Fibroblast of lung (primary cell): ENCODE results near the gene ZNF541. TPM values are rescaled to one million over a fixed set of nuclear protein-coding genes. Genes with fewer than 3 reads are reported as not detected.

ENCODE experiments used
- DNase-seq, 2 donors: peaks; one replicate each; pipeline versions ENCODE4 v3.0.0 to v3.0.0-alpha.2; 2010; ENCODE audit warnings: low read depth in 2 of 2
- H2AFZ ChIP-seq: 2 replicates; pipeline ENCODE4 v1.5.1; 2012; ENCODE audit warnings: low read length, control low read depth, inconsistent platforms
- H3K27ac ChIP-seq: 2 replicates; pipeline ENCODE4 v1.5.1; 2011; ENCODE audit warnings: low read length, control low read depth; ENCODE audit not compliant: insufficient read depth
- H3K27me3 ChIP-seq: 2 replicates; pipeline ENCODE4 v1.5.1; 2011; ENCODE audit warnings: mild to moderate bottlenecking, low read length; ENCODE audit not compliant: control insufficient read depth, insufficient read depth
- H3K36me3 ChIP-seq: 2 replicates; pipeline ENCODE4 v1.5.1; 2011; ENCODE audit warnings: low read length; ENCODE audit not compliant: control insufficient read depth, insufficient read depth
- H3K4me1 ChIP-seq: 2 replicates; pipeline ENCODE4 v1.5.1; 2011; ENCODE audit warnings: low read length; ENCODE audit not compliant: control insufficient read depth, insufficient read depth; ENCODE audit errors: extremely low read depth
- H3K4me2 ChIP-seq: 2 replicates; pipeline ENCODE4 v1.5.1; 2011; ENCODE audit warnings: low read length, control low read depth; ENCODE audit not compliant: insufficient read depth; ENCODE audit errors: extremely low read depth
- H3K4me3 ChIP-seq, 4 experiments: fragments of 200-600 bp in 1 of 4; sonication (generic) in 1 of 4; replicated peaks in 1 of 4; 2 replicates each; pipeline ENCODE4 v1.5.1; 2011 to 2016; ENCODE audit warnings: low read length in 4 of 4, low read depth in 3 of 4, mild to moderate bottlenecking in 3 of 4, control low read depth in 2 of 4, inconsistent platforms in 1 of 4, mixed read lengths in 1 of 4; ENCODE audit not compliant: insufficient read depth in 1 of 4; ENCODE audit errors: control extremely low read depth in 1 of 4
- H3K79me2 ChIP-seq: 2 replicates; pipeline ENCODE4 v1.5.1; 2012; ENCODE audit warnings: mild to moderate bottlenecking, low read length, inconsistent platforms; ENCODE audit not compliant: control insufficient read depth, insufficient read depth
- H3K9ac ChIP-seq: 2 replicates; pipeline ENCODE4 v1.5.1; 2011; ENCODE audit warnings: mild to moderate bottlenecking, low read length, control low read depth; ENCODE audit not compliant: insufficient read depth
- H3K9me3 ChIP-seq: 2 replicates; pipeline ENCODE4 v1.5.1; 2012; ENCODE audit warnings: low read depth, low read length; ENCODE audit not compliant: control insufficient read depth, insufficient read depth
- H4K20me1 ChIP-seq: 2 replicates; pipeline ENCODE4 v1.5.1; 2011; ENCODE audit warnings: low read length; ENCODE audit not compliant: control insufficient read depth, insufficient read depth; ENCODE audit errors: extremely low read depth
- CTCF ChIP-seq, 2 donors: IDR thresholded peaks in 1 of 2; conservative IDR thresholded peaks in 1 of 2; 1 replicate in 1 of 2; 2 replicates in 1 of 2; pipeline ENCODE4 v1.5.1; 2011 to 2012; ENCODE audit warnings: low read length in 2 of 2, control low read depth in 1 of 2, inconsistent platforms in 1 of 2, low read depth in 1 of 2, mild to moderate bottlenecking in 1 of 2
- EZH2 ChIP-seq: IDR thresholded peaks from 2 replicates; pipeline ENCODE4 v1.5.1; 2012; ENCODE audit warnings: low read length, control low read depth, mild to moderate bottlenecking; ENCODE audit errors: missing control alignments
- polyA plus RNA-seq, 2 donors: library from polyadenylated mRNA; depleted of rRNA in 1 of 2; stranded (reverse) in 1 of 2; unstranded in 1 of 2; fragments of >200 nt; gene quantifications; 2 replicates each; pipeline ENCODE4 v1.2.1, GENCODE V29; 2011 to 2012; ENCODE audit warnings: missing spikeins in 1 of 2
- total RNA-seq: library from RNA; depleted of rRNA; stranded (reverse); fragments of >200 nt; gene quantifications from 2 replicates; pipeline ENCODE4 v1.2.1, GENCODE V29; 2014

ZNF541 gene
- total and polyA plus RNA-seq, 2 donors (not counting 1 experiment from before 2014, with no cell fraction given), result 0.02 to 0.17 TPM

- no peak overlapping the region for H3K27ac ChIP-seq
- H3K9me3 ChIP-seq, result no peaks in the 10 kb centered on the region
- no peak overlapping the region for H3K4me2 ChIP-seq
- H3K36me3 ChIP-seq, result no peaks in the 10 kb centered on the region
- TF ChIP-seq CTCF (conservative IDR thresholded peaks at IDR 0.05 in 1 of 2, IDR thresholded peaks at IDR 0.05 in 1 of 2; ENCODE audit: low read depth in 1 of 2, low read length in 2 of 2) (no peak), EZH2 (no peak)
- H3K9ac ChIP-seq, result no peak overlapping the region
- H2AFZ ChIP-seq, result no peak overlapping the region
- H3K79me2 ChIP-seq, result peaks cover 88% of the 10 kb centered on the region
- peaks cover 4% of the 10 kb centered on the region for H3K4me1 ChIP-seq
- no peak overlapping the region for H3K4me3 ChIP-seq
- no peak for DNase-seq
- no peaks in the 10 kb centered on the region for H3K27me3 ChIP-seq
- peaks cover 4% of the 10 kb centered on the region for H4K20me1 ChIP-seq
These were observed 41.0 kb upstream of the ZNF541 start for GRCh38 chr19:47614021-47614295.

- H3K4me1 ChIP-seq, result peaks cover 4% of the 10 kb centered on the region
- no peak overlapping the region for H3K4me2 ChIP-seq
- peaks cover 83% of the 10 kb centered on the region for H3K79me2 ChIP-seq
- H3K36me3 ChIP-seq, result no peaks in the 10 kb centered on the region
- no peak overlapping the region for H3K27ac ChIP-seq
- no peaks in the 10 kb centered on the region for H3K27me3 ChIP-seq
- H4K20me1 ChIP-seq, result peaks cover 4% of the 10 kb centered on the region
- H3K9me3 ChIP-seq, result no peaks in the 10 kb centered on the region
- H2AFZ ChIP-seq, result no peak overlapping the region
- H3K4me3 ChIP-seq, result peak overlapping the region in 1 of 4 experiments; percentile 6
- DNase-seq, result peak; percentile 32 to 80
- TF ChIP-seq EZH2, result no peak
- no peak for TF ChIP-seq CTCF (conservative IDR thresholded peaks at IDR 0.05 in 1 of 2, IDR thresholded peaks at IDR 0.05 in 1 of 2; ENCODE audit: low read depth in 1 of 2, low read length in 2 of 2)
- no peak overlapping the region for H3K9ac ChIP-seq
These were observed 40.4 kb upstream of the ZNF541 start for GRCh38 chr19:47613165-47614020.

GRCh38 chr19:47610902-47611301, 38.0 kb upstream of the ZNF541 start:
- H3K27me3 ChIP-seq, result no peaks in the 10 kb centered on the region
- TF ChIP-seq EZH2 (no peak), CTCF (conservative IDR thresholded peaks at IDR 0.05 in 1 of 2, IDR thresholded peaks at IDR 0.05 in 1 of 2; ENCODE audit: low read depth in 1 of 2, low read length in 2 of 2) (no peak)
- H4K20me1 ChIP-seq, result peaks cover 3% of the 10 kb centered on the region
- peak overlapping the region in 2 of 4 experiments; percentile 56 to 75 for H3K4me3 ChIP-seq
- H3K9ac ChIP-seq, result no peak overlapping the region
- no peaks in the 10 kb centered on the region for H3K9me3 ChIP-seq
- no peaks in the 10 kb centered on the region for H3K36me3 ChIP-seq
- peak overlapping the region; percentile 50 for H3K27ac ChIP-seq
- H3K79me2 ChIP-seq, result peaks cover 69% of the 10 kb centered on the region
- peak overlapping the region; percentile 49 for H3K4me2 ChIP-seq
- H3K4me1 ChIP-seq, result peaks cover 4% of the 10 kb centered on the region
- peak in 1 of 2 donors; percentile 26 for DNase-seq
- H2AFZ ChIP-seq, result no peak overlapping the region
